Neutrophil (primary cell): Measurements from ENCODE around the gene HAND2.

Source experiments
- H3K27ac ChIP-seq: fragments of 200-600 bp; sonication (generic); 2 replicates; pipeline ENCODE4 v1.5.1; 2016; ENCODE audit warnings: mild to moderate bottlenecking, moderate library complexity
- H3K27me3 ChIP-seq: fragments of 200-600 bp; sonication (generic); 2 replicates; pipeline ENCODE4 v1.6.0; 2016; ENCODE audit warnings: mild to moderate bottlenecking
- H3K36me3 ChIP-seq: fragments of 200-600 bp; sonication (generic); 2 replicates; pipeline ENCODE4 v1.5.1; 2017
- H3K4me1 ChIP-seq, 2 experiments: fragments of 200-600 bp in 1 of 2; sonication (generic) in 1 of 2; 1 replicate in 1 of 2; 2 replicates in 1 of 2; pipeline versions ENCODE4 v1.5.1 to v1.6.1; 2013 to 2016; ENCODE audit warnings: low read depth in 1 of 2, low read length in 1 of 2, mild to moderate bottlenecking in 1 of 2, moderate library complexity in 1 of 2; ENCODE audit not compliant: control insufficient read depth in 1 of 2, insufficient read depth in 1 of 2
- H3K4me3 ChIP-seq, 2 experiments: fragments of 200-600 bp in 1 of 2; sonication (generic) in 1 of 2; 1 replicate in 1 of 2; 2 replicates in 1 of 2; pipeline ENCODE4 v1.5.1; 2013 to 2016; ENCODE audit warnings: low read depth in 1 of 2, low read length in 1 of 2, mild to moderate bottlenecking in 1 of 2, moderate library complexity in 1 of 2
- H3K9me3 ChIP-seq: fragments of 200-600 bp; sonication (generic); 2 replicates; pipeline ENCODE4 v1.5.1; 2016
- CTCF ChIP-seq: fragments of 200-600 bp; sonication (generic); IDR thresholded peaks from 2 replicates; pipeline ENCODE4 v1.5.1; 2016; ENCODE audit warnings: antibody characterized with exemption

The HAND2 gene

GRCh38 chr4:173513651-173514050 lies 16.4 kb downstream of the HAND2 start:
- Histone ChIP-seq H3K4me1 (peaks cover 9 to 13% of the 10 kb centered on the region in 2 experiments), H3K27ac (no peak overlapping the region), H3K4me3 (no peak overlapping the region), H3K36me3 (no peaks in the 10 kb centered on the region), H3K27me3 (peaks cover 100% of the 10 kb centered on the region), H3K9me3 (no peaks in the 10 kb centered on the region)
- no peak for TF ChIP-seq CTCF

GRCh38 chr4:173511787-173512361 lies 18.2 kb downstream of the HAND2 start:
- TF ChIP-seq CTCF = no peak
- Histone ChIP-seq H3K4me1 (peaks cover 10 to 18% of the 10 kb centered on the region in 2 experiments), H3K36me3 (no peaks in the 10 kb centered on the region), H3K4me3 (no peak overlapping the region), H3K9me3 (no peaks in the 10 kb centered on the region), H3K27ac (no peak overlapping the region), H3K27me3 (peaks cover 100% of the 10 kb centered on the region)

- Histone ChIP-seq H3K27me3 (peaks cover 100% of the 10 kb centered on the region), H3K4me1 (peaks cover 10 to 18% of the 10 kb centered on the region in 2 experiments), H3K9me3 (no peaks in the 10 kb centered on the region), H3K4me3 (peak overlapping the region; percentile 5 to 53), H3K36me3 (no peaks in the 10 kb centered on the region), H3K27ac (no peak overlapping the region)
- no peak for TF ChIP-seq CTCF
These were observed 20.7 kb downstream of the HAND2 start for GRCh38 chr4:173509036-173510001.

- peak overlapping the region in 1 of 2 experiments; percentile 53 for H3K4me3 ChIP-seq
- no peak for TF ChIP-seq CTCF
These were observed 21.5 kb downstream of the HAND2 start for GRCh38 chr4:173508386-173509035.

GRCh38 chr4:173507471-173508385 lies 22.3 kb downstream of the HAND2 start:
- H3K36me3 ChIP-seq = no peaks in the 10 kb centered on the region
- no peak overlapping the region for H3K27ac ChIP-seq
- no peak for TF ChIP-seq CTCF
- H3K4me3 ChIP-seq = no peak overlapping the region
- H3K4me1 ChIP-seq = peaks cover 17 to 30% of the 10 kb centered on the region in 2 experiments
- peaks cover 100% of the 10 kb centered on the region for H3K27me3 ChIP-seq
- H3K9me3 ChIP-seq = no peaks in the 10 kb centered on the region

More at GRCh38 chr4:173508386-173509035, 21.5 kb downstream of the HAND2 start:
- Histone ChIP-seq H3K9me3 (no peaks in the 10 kb centered on the region), H3K27me3 (peaks cover 100% of the 10 kb centered on the region), H3K4me1 (peaks cover 13 to 22% of the 10 kb centered on the region in 2 experiments), H3K27ac (no peak overlapping the region), H3K36me3 (no peaks in the 10 kb centered on the region)
